ENCODE measurements around the gene FRMD7.
"Not testable (repeated sequence)": the region's sequence is repeated elsewhere in the genome, so short reads cannot be mapped to it uniquely, and the experiment has no call there.

Gene FRMD7

DNA sequence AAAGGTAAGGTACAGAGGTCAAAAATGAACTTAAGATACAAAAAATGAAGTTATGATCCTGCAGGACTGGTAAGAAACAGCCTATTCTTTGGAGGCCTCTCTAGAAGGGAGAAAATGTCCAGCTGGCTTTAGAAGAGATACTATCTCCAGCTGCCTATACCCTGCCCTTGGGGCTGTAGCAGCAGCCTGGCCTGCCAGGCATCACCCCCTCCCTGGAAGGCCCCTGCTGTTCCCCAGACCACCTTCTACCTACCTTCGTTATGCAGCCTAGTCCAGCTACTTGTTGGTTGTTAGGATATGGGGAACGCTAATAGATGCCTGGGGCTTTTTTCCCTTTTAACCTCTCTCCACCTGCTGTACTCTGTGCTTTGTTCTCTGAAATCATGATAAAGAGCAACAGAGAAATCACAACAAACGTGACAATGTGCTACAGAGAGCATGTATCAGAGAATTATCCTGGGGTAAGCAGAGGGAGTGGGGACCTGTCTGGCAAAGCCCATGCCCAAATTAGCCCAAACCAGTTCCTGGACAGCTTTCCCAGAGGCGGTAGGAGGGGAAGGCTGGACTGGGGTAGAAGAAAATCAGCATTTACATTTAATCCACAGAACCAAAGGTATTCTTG lies 34.5 kb downstream of the FRMD7 start:
- no peak for FAIRE-seq

DNA sequence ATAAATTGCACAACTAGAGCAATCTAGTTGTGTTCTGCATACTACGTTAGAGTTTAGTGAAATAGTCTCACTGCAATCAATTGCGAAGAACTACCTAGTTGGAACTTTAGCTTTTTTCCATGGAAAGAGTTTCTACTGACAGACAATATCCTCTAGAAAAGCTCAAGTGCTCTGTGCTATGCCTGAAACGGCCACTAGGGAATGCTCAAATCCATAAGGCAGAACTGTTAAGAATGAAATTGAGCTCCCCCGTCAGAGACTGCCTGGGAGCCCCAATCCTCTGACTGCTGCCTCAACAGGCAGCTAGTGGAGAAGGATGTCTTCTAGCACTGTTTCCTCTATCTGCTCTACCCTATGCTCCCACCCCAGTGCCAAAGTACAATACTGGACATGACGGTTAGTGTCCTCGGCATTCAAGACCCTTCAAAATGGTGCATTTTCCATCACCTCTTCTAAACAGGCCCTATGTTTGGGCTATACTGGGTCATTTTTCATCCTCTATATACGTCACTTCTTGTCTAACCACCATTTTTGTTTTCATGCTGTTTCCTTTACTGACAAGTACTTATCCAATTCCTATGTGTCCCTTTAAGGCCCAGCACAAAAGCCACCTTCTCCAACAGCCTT lies 35.3 kb downstream of the FRMD7 start:
- no peak for FAIRE-seq

DNA sequence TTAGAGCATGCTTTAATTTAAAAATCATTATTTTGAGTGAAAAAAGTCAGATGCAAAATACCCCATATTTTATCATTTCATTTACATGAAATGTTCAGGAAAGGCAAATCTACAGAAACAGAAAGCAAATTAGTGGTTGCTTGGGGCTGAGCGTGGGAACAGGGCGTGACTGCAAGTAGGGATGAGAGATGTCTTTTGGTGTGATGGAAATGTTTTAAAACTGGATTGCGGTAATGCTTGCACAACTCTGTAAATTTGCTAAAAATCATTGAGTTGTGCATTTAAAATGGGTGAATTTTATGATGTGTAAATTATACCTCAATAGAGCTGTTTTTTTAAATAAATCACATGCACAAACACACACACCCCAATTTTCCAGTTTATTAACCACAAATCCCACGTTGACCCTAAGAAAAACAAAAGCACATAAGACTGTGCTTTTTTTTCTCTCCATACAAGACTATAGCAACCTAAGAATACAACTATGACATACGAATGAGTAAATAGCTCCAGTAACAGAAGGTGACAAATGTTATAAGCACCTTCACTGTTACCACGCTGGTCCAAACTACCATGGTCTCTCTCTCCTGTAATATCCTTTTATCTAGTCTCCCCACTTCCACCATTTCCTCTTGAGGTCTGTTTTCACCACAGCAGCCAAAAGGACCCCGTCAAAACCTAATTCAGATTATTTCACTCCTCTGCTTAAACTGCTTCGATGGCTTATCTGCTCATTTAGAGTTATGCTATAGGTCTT lies 37.2 kb downstream of the FRMD7 start:
- no peak for FAIRE-seq

DNA sequence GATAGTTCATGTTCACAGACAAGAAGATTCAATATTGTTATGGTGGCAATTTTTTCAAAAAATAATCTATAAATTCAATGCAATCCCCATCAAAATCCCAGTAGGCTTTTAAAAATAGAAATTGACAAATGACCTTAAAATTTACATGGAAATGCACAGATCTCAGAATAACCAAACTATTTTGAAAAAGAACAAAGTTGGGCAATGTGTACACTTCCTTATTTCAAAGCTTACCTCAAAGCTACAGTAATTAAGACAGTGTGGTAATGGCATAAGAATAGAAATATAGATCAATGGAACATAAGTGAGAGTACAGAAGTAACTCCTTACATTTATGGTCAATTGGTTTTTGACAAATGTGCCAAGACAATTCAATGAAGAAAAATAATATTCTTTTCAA lies 39.0 kb downstream of the FRMD7 start:
- no peak for FAIRE-seq

DNA sequence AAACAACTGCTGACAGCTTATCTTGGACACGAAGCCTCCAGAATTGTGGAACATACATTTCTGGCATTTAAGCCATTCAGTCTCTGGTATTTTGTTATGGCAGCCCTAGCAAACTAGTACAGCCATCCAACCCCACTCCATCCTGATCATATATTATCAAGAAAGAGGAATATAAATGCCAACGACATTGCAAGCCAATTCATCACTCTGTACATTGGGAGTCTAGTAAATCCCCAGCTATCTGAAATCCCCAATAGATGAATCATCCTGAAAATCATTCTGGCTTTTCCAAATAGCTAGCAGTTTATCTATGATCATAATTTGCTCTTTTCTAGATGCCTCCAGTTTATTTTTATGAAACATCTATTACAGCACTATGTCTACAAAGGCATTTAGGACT lies 41.1 kb downstream of the FRMD7 start:
- FAIRE-seq, result no peak

DNA sequence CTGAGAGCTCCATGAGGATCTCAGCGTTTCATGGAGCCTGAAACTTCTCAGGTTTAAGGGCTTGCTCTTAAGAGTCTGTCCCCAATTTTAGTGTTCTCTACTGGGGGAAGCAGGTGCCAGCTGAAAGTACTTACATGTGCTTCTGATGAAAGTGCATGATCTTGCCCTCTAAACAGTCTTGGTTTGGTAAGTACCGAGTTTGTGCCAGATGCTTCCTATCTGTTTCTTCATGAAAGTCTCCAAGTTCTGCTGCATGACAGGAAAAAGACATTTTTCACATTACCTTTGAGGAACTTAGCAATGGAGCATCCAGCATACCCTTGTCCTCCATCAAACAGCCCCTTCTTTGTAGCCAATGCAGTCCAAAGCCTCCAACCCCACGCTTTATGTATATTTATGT lies 42.0 kb downstream of the FRMD7 start:
- no peak for FAIRE-seq

DNA sequence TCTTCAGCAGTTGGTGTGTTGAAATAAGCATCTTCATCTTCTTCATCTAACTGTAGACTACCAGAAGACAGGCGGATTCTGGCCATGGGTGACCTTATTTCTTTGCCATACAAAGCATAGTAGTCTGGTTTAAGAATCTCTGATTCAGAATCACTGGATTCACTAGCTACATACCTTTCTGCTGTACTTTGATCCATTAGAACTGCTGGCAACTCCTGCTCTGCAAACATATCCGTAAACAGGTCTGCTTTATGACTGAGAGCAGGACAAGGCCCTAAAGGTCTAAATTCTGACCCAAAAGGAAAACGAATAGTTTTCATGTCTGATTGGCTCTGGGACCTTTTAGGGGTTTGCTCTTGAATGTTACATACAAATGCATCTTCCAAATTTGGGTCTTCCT lies 49.9 kb downstream of the FRMD7 start:
- FAIRE-seq, result no peak

DNA sequence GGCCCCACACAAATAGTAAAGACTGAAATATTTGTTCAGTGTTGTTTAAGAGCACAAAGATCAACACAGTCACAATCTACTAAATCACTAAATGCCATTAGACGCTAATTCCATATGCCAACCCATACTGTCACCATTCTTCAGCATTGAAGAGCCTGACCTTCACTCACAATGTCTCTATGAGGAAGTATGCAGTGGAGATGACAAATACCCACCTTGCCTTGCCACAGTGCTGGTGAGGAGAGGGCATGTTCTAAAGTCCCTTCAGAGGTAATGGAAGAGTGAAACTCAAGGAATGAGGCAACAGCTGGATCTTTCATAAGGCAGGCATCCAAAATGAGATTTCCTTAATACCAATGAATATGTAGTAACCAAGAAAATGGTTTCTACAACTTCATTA lies 50.4 kb downstream of the FRMD7 start:
- no peak for FAIRE-seq

DNA sequence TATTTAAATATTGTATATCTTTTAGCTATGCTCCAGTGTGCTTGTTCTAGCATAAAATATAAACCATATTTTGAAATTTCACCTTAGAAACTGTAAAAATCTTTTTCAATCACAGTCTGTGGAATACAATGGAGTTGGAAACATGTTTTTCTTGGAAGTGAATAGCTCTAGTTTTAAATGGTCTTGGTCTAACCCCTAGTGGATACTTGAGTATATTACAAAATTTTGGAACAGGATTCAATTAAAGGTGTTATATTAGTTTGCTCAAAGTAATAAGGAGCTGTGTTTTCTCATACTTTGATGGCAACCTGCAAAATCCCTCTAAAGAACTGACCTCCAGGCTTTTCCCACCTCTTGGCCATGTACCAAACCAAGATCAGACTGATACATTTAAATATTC lies 56.6 kb downstream of the FRMD7 start:
- FAIRE-seq, result peak; percentile 29

DNA sequence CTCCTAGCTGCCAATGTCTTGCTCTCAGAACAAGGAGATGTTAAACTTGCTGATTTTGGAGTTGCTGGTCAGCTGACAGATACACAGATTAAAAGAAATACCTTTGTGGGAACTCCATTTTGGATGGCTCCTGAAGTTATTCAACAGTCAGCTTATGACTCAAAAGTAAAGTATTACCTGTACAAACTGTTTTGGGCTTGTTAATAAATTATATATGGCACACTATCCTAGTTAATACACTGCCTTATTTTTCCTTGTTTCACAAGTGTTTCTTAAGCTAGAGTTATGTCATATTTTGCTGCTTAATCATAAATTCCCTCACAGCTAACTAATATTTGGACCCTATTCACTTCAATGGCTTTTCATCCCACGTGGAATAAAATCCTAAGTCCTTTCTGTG lies 59.4 kb downstream of the FRMD7 start:
- FAIRE-seq, result no peak

DNA sequence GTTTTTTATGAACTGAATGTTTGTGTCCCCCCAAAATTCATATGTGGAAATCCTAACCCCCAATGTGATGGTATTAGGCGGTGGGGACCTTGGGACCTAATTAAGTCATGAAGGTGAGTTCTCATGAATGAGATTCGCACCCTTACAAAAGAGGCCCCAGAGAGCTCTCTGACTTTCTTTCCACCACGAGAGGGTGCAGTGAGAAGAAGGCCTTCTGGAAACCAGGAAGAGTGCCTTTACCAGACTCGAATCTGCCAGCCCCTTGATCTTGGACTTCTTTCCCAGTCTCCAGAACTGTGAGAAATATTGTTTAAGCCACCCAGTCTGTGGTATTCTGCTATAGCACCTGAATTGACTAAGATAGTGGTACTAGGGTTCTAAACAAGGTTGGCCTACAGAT lies 64.0 kb downstream of the FRMD7 start:
- FAIRE-seq, result no peak

DNA sequence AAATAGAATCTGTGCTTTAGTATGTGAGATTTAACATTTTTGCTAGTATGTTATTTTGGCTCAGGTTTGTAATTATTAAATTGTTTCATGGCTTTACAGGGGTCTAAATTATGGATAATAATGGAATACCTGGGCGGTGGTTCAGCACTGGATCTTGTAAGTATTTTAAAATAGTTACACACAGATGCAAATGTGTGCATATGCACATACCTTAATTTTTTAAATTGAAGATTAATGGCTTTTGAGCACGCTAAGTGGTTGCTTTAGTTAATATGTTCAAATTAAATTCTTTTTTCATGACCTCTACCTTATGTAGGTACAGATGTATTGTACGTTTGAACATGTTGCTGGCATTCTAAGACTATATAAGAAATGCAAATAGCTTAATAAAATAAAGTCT lies 64.5 kb downstream of the FRMD7 start:
- FAIRE-seq, result no peak

DNA sequence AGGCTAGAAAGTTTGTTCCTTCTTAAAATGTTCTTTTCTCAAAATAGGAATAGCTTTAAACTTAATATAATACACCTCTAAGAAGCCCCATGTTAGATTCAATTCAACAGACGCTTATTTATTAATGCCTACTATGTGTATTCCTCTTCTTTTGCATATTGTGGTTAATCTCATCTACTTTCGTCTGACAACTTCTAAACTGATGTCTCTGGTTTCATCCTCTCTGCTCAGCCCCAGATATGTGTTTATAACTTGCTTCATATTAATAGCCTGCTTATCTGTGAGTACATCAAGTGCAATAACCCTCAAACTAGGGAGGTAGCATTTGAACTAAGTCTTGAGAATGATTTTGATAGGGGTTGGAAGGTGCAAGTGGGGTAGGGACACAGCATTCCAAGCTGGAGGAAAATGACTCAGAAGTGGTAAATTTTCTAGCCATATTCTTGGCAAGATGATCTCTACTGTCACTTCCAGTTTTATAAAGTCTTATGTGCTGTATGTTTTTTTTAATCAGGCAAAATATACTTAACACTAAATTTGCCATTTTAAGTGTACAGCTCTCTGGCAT lies 67.8 kb downstream of the FRMD7 start:
- no peak for FAIRE-seq

DNA sequence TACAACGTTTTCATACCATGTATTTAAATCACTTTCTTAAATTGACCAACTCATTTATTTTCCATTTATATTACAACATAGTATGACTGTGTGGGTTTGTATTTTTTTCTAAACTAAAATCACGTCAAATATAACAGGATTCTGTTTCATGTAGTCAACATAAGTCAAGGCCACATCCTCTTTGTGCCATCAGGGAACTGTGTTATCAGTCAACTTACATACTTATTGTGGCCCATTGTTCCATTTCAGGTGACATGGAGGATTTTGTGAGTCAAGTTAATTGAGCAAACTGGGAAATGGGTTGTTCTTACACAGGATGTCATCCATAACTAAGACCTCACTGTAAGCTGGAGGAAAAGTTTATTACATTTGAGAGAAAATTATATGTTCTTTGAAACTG lies 68.8 kb downstream of the FRMD7 start:
- no peak for FAIRE-seq

DNA sequence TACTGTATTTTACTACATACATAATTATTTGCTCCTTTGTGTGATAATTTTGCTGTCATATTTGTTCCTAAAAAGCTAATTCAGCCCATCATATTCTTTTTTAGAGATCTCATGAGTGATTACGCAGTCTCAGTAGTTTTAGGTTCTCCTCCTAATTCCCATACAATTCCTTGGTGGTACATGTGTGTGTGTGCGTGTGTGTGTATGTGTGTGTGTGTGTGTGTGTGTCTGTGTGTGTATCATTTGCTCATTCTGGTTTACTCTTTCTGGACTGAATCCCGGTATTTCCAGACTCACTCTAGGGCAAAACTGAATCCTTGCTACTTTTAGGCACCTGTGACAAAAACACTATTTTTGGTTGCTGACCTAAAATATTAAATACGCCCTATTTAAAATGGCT lies 69.8 kb downstream of the FRMD7 start:
- FAIRE-seq, result no peak

DNA sequence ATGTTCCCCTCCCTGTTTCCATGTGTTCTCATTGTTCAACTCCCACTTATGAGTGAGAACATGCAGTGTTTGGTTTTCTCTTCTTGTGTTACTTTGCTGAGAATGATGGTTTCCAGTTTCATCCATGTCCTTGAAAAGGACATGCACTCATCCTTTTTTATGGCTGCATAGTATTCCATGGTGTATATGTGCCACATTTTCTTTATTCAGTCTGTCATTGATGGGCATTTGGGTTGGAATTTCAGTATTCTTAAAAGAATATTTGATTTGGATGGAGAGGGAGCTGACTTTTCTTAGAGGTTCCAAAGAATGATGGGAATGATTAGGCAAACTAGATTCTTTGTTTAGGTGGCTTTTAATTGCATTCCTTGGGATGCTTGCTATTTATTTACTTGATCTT lies 76.0 kb downstream of the FRMD7 start:
- FAIRE-seq, result not testable (repeated sequence)

DNA sequence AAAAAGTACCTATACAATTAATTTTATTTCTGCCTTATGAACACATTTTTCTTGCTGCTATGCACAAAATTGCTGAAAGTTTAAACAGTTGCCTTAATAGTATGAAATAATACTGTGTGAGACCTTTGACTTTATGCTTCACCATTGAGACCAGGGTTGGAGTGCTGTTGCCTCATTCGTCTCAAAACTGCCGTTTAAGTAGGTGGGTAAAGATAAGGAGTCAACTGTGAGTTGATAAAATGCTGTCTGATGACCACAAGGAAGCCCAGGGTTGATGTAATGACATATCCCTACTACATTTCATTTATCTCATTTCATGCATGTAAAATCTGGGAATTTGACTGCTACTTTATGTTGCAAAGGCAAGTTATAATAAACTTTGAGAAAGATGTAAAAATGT lies 81.3 kb downstream of the FRMD7 start:
- no peak for FAIRE-seq

DNA sequence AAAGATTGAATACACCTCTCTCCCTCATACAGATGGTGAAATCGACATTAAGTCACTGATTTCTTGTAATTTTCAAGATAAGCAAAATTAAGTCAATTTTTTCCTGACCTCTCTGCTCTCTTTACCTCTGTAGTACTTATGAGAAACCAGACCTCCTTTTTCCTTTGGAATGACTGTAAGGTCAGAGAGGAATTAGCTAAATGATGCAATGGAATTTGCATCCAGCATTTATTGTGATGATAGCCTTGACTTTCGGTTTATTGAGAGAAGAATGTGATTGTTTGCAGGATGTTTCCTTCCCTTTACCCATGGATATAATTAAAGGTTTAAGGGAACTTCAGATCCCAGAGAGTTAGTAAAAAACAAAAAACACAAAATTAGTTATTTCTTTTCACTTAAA lies 82.4 kb downstream of the FRMD7 start:
- no peak for FAIRE-seq

DNA sequence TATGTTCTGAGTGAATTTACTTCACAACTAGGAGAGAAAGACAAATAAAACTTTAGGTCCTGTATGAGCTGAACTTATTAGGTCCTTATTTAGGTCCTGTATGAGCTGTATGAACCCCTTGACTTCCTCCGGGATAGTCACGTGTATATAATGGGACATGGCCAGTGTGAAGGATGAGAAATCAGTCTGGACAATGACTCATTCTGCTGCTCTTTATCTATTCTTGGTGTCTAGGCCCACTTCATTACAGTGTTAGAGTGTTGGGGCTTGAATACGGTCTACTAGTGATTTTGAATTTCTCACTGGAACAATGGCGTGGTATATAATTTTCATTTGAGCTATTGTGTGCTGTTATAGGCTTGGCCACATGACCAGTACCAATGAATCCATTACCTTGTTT lies 82.9 kb downstream of the FRMD7 start:
- FAIRE-seq, result no peak

DNA sequence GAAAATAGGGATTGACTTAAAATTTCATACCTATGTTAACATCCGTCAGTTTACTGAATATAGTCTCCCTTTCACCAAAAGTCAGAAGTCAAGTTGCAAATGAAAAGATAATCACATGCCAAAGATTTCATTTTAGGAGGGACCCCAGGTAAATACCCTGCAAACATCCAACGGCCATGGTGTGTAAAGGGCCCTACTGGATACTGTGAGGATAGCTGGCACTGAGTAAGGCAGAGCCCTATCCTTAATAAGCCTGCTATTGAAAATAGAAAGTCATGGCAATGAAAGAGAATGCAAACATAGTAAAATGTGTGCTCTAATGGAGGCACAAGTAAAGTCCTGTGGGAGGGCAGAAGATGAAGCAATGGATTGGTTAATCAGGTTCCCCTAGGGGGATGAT lies 83.8 kb downstream of the FRMD7 start:
- no peak for FAIRE-seq

DNA sequence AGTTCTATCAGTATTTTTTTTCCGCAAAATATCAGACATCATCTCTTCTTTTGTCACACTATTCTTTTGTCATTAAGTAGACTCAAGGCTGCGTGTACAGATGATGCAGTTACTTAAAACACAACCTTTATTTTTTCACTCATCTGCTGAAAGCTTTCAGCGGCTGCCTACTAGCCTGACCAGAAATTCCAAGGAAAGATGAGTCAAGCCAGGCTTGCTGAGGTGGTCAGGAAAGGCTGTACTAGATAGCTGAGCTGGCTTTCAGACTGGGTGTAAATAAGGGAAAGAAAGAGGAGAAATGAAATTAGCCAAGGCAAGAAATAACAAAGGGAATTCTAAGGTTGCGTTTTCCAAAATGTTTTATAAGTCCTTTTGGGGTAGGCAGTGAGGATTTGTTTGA lies 86.8 kb downstream of the FRMD7 start:
- no peak for FAIRE-seq

DNA sequence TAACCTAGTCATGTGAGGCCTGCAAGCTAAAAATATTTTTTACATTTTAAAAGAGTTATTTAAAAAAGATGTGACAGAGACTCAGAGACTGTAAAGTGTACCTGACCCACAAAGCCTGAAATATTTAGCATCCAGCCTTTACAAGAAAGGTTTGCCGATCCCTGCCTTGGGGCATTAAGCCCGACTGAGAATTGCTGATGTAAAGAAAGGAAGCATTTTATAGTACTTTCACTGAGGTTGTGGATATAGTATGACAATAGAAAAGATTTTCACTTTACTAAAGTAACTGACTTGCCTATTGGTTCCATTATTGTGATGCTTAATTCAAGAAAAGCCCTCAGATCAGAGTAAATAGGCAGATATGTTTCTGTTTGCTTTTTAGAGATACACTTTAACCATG lies 87.8 kb downstream of the FRMD7 start:
- no peak for FAIRE-seq

DNA sequence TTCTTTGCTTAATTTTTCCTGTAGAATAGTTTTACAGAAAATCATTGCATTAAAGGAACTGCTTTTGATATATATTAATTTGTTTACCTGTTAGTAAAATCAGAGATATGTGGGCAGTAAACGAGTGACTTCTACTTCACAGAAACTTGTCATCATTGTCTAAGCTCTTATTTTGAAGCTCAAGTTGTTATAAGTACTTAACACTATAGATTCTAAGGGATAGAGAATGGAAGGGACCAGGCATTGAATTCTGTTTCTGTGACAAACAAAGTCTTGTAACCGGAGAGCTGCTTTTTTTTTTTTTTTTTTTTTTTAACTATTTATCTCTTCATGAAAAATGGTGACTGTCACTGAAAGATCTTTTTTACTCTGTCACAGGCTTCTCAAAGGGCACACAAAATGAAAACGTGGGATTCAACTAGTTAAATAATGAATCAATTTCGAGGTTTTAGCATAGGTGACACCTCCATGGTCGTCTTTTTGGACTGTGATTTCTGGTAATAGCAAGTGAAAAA lies 90.3 kb downstream of the FRMD7 start:
- no peak for FAIRE-seq

DNA sequence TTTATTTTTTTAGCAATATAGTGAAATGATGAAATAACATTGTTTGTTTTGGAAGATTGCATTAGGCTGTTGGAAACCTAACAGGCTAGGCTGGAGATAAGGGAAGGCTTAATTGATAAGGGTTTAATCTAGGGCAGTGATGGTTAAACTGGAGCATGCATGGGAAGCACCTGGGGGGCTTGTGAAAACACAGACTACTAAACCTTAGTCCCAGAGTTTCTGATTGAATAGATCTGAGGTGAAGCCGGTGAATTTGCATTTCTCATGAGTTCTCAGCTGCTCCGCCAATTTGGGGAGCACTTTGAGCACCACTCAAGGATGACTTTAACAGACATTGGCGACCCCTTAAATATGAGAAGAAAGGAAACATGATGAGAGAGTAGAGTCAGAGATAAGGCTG lies 93.2 kb downstream of the FRMD7 start:
- no peak for FAIRE-seq

Measured in endometrium (tissue), 2 donors.